Brain microvascular endothelial cell (primary cell): ENCODE measurements around the gene LRRC3C.

Experiments used
- DNase-seq: peaks from one replicate; pipeline ENCODE4 v3.0.0-alpha.2; 2020
- H3K27ac ChIP-seq: fragments of 250-450 bp; sonication (Bioruptor Pico); 2 replicates; pipeline ENCODE4 v1.5.1; 2020; ENCODE audit warnings: mild to moderate bottlenecking, moderate library complexity
- H3K27me3 ChIP-seq: fragments of 250-450 bp; sonication (Bioruptor Pico); replicated peaks from 2 replicates; pipeline ENCODE4 v1.5.1; 2020; ENCODE audit warnings: mild to moderate bottlenecking
- H3K36me3 ChIP-seq: fragments of 250-450 bp; sonication (Bioruptor Pico); replicated peaks from 2 replicates; pipeline ENCODE4 v1.5.1; 2020; ENCODE audit warnings: mild to moderate bottlenecking
- H3K4me3 ChIP-seq: 2 replicates; pipeline ENCODE4 v1.5.1; 2011; ENCODE audit warnings: low read depth, mild to moderate bottlenecking, control low read depth, low read length, moderate library complexity
- in situ Hi-C: cut with HindIII; loops from 2 replicates; pipeline ENCODE4 v1.10.0; 2017; ENCODE audit warnings: low sequenced_read_pairs, low pct_ligation_motif_present
- TF ChIP-seq, protein P1 (sequence below): IDR thresholded peaks from 2 replicates; pipeline ENCODE4 v1.5.1; 2011; ENCODE audit warnings: low read depth, mild to moderate bottlenecking, moderate library complexity, low read length, control low read depth, inconsistent platforms; ENCODE audit errors: missing control alignments

Gene LRRC3C

DNA sequence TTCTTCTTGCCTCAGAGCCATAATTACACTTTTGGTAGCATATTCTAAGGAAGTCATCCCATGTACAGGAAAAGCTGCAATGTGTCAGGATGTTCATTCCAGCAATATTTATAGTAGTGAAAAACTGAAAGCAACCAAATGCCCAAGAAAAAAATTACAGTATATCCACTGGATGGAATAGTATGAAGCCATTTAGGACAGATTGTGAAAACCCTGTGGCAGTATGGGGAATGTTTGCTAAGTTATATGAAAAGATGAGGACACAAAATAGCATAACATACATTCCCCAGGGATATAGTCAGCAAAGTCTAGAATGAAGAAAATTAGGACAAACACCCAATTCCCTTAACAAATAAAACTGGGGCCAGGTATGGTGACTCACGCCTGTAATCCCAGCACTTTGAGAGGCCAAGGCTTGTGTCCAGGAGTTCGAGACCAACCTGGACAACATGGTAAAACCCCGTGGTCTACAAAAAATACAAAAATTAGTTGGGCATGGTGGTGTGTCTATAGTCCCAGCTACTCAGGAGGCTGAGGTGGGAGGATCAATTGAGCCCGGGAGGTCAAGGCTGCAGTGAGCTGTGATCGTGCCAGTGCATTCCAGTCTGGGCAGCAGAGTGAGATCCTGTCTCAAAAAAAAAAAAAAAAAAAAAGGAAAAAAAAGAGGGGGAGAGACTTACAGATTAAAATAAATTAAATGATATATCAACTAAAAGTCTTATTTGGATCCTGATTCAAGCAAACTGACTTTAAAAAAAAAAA is 2.3 kb downstream of the LRRC3C start:
- Histone ChIP-seq H3K27ac (peak overlapping the region; percentile 91), H3K36me3 (no peaks in the 10 kb centered on the region), H3K27me3 (no peaks in the 10 kb centered on the region), H3K4me3 (no peak overlapping the region)
- TF ChIP-seq, protein P1, sequence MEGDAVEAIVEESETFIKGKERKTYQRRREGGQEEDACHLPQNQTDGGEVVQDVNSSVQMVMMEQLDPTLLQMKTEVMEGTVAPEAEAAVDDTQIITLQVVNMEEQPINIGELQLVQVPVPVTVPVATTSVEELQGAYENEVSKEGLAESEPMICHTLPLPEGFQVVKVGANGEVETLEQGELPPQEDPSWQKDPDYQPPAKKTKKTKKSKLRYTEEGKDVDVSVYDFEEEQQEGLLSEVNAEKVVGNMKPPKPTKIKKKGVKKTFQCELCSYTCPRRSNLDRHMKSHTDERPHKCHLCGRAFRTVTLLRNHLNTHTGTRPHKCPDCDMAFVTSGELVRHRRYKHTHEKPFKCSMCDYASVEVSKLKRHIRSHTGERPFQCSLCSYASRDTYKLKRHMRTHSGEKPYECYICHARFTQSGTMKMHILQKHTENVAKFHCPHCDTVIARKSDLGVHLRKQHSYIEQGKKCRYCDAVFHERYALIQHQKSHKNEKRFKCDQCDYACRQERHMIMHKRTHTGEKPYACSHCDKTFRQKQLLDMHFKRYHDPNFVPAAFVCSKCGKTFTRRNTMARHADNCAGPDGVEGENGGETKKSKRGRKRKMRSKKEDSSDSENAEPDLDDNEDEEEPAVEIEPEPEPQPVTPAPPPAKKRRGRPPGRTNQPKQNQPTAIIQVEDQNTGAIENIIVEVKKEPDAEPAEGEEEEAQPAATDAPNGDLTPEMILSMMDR, result no peak
- DNase-seq, result peak; percentile 63
- in situ Hi-C loops, result no loop called here

GRCh38 chr17:39933912-39934311 is 6.4 kb downstream of the LRRC3C start:
- in situ Hi-C loops, result no loop called here
- TF ChIP-seq, protein P1, result no peak
- Histone ChIP-seq H3K27me3 (no peaks in the 10 kb centered on the region), H3K4me3 (no peak overlapping the region), H3K27ac (no peak overlapping the region), H3K36me3 (no peaks in the 10 kb centered on the region)
- no peak for DNase-seq

- H3K36me3 ChIP-seq, result no peaks in the 10 kb centered on the region
- H3K27ac ChIP-seq, result no peak overlapping the region
- H3K4me3 ChIP-seq, result no peak overlapping the region
- H3K27me3 ChIP-seq, result no peaks in the 10 kb centered on the region
- in situ Hi-C loops, result no loop called here
- no peak for DNase-seq
- TF ChIP-seq, protein P1, result no peak
Observed at GRCh38 chr17:39934324-39934723, 6.8 kb downstream of the LRRC3C start.

GRCh38 chr17:39935909-39936308 is 8.4 kb downstream of the LRRC3C start:
- Histone ChIP-seq H3K4me3 (no peak overlapping the region), H3K36me3 (no peaks in the 10 kb centered on the region), H3K27ac (no peak overlapping the region), H3K27me3 (no peaks in the 10 kb centered on the region)
- in situ Hi-C loops, result no loop called here
- no peak for DNase-seq
- TF ChIP-seq, protein P1, result no peak

- Histone ChIP-seq H3K4me3 (no peak overlapping the region), H3K36me3 (no peaks in the 10 kb centered on the region), H3K27me3 (no peaks in the 10 kb centered on the region), H3K27ac (no peak overlapping the region)
- in situ Hi-C loops, result no loop called here
- no peak for DNase-seq
- TF ChIP-seq, protein P1, result no peak
Observed at GRCh38 chr17:39937447-39937846, 9.9 kb downstream of the LRRC3C start.
